NCI-H345 treated with DMSO at 0.1 percent for 48 hours (cell line): ENCODE data around the gene MROH2B.

Source experiments
- DNase-seq: peaks from one replicate; lab custom pipeline; 2025; ENCODE audit not compliant: unreplicated experiment; lab: John Stamatoyannopoulos, UW

MROH2B gene

DNA sequence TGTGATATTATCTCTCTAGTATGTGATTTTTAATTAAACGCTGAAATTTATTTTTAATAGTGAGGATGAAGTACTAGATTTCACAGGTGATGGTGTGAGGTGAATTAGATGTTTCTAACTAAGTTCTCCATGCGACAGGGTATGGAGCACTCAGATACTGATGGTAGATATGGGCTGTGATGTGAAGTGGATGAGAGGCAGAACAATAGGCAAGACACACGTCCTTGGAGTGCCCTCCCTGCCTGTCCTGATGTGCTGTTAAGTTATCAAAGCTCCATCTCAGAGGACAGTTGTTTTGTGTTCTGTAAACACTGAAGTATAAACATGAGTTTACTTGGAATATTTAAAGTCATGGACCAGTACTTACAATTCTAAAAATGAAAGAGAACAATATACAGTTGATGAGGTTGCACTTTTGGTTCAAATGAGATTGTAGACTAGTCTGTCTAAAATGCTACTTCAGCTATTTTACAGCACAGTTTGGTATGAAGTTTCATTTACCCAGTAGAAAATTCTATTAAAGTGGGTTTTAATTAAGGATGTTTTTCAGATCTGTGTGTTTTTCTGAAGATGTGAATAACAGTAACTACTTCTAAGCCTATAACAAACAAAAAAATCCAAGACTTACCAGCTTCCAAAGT, 97.7 kb downstream of the MROH2B start:
- no peak for DNase-seq

- DNase-seq, result no peak
Observed at GRCh38 chr5:40972434-40972833, 98.7 kb downstream of the MROH2B start.

DNA sequence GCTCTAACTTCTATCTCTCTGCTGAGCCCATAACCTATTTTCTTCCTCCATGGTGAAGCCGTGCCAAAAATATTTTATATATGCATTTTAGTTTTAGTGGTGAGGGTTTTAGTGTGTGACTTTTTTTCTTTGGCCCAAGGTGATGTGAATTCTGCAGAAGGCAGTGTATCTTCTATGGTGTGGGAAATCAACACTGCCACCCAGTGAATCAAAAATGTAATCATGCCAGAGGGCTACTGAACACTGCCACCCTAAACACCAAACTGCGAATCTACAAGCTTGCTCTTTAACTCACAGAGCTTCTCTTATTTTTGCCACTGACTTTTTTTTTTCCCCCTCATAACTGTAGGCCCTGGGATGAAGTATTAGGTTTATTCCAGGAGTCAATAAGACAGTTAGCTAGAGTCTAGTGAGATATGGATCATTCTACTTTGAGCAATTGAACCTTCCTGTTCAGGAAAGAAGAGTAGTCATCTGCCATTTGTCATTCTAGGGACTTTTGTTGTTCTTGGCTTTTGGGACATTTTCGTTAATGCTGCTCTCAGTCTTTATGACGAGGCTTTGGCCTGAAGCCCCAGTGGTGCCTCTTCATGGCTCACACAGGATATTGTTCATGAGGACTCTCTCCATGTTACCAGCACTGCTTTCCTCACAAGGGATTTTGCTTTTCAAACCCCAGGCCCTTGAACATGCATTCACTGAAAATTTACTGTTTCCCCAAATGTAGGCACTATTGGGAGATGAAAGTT, 108.8 kb downstream of the MROH2B start:
- no peak for DNase-seq

DNA sequence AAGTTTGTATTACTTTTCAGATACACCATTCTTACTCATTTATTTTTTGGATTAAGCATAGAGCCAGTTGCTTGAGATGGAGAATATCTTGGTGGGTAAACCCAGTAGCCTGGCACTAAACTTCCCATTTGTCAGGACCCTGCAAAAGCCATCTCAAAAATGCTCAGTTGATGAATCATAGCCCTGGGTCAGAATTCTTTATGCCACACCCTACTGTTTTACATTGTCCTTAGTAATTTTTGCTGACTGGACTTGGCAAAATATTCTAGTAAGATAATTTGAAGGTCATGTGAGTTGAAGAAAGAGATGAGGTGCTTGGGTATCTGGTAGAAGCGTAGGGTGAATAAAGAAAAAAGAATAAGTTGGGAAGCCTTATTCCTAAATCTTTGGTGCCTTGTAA, 111.1 kb downstream of the MROH2B start:
- DNase-seq, result no peak

GRCh38 chr5:40958811-40959210, 112.3 kb downstream of the MROH2B start:
- DNase-seq, result no peak

GRCh38 chr5:40957048-40957447, 114.1 kb downstream of the MROH2B start:
- no peak for DNase-seq

GRCh38 chr5:40955313-40955712, 115.8 kb downstream of the MROH2B start:
- DNase-seq, result no peak
